ENCODE measurements around the gene AURKAIP1.

GRCh38 chr1:1395166-1395565 lies 20.2 kb upstream of the AURKAIP1 start:
- TF ChIP-seq POLR2A (IDR thresholded peaks at IDR 0.05) = no peak
- TF ChIP-seq, protein P1, sequence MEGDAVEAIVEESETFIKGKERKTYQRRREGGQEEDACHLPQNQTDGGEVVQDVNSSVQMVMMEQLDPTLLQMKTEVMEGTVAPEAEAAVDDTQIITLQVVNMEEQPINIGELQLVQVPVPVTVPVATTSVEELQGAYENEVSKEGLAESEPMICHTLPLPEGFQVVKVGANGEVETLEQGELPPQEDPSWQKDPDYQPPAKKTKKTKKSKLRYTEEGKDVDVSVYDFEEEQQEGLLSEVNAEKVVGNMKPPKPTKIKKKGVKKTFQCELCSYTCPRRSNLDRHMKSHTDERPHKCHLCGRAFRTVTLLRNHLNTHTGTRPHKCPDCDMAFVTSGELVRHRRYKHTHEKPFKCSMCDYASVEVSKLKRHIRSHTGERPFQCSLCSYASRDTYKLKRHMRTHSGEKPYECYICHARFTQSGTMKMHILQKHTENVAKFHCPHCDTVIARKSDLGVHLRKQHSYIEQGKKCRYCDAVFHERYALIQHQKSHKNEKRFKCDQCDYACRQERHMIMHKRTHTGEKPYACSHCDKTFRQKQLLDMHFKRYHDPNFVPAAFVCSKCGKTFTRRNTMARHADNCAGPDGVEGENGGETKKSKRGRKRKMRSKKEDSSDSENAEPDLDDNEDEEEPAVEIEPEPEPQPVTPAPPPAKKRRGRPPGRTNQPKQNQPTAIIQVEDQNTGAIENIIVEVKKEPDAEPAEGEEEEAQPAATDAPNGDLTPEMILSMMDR (IDR thresholded peaks at IDR 0.05) = no peak

Measured in stomach (tissue), 4 donors.